ENCODE data around the gene ANO4. TPM values are rescaled to one million over a fixed set of nuclear protein-coding genes. Genes with fewer than 3 reads are reported as not detected.

ANO4 gene
- total RNA-seq, 1 donor from 2014 or later = 0.74 TPM

GRCh38 chr12:101027200-101027599 lies 232.6 kb downstream of the ANO4 start:
- Histone ChIP-seq H3K4me3 (no peak overlapping the region), H3K9me3 (peaks cover 7% of the 10 kb centered on the region), H3K4me1 (no peaks in the 10 kb centered on the region), H3K36me3 (no peaks in the 10 kb centered on the region), H3K27me3 (no peaks in the 10 kb centered on the region), H3K27ac (no peak overlapping the region)
- DNase-seq (ENCODE audit: extremely low spot score in 2 of 2) = no peak
- TF ChIP-seq CTCF (IDR thresholded peaks at IDR 0.05) (no peak), POLR2AphosphoS5 (IDR thresholded peaks at IDR 0.05; ENCODE audit: insufficient read depth in 1 of 2, low read depth in 1 of 2) (no peak), POLR2A (IDR thresholded peaks at IDR 0.05) (no peak)
- intact Hi-C loops (cut with DNase I) = no loop called here

DNA sequence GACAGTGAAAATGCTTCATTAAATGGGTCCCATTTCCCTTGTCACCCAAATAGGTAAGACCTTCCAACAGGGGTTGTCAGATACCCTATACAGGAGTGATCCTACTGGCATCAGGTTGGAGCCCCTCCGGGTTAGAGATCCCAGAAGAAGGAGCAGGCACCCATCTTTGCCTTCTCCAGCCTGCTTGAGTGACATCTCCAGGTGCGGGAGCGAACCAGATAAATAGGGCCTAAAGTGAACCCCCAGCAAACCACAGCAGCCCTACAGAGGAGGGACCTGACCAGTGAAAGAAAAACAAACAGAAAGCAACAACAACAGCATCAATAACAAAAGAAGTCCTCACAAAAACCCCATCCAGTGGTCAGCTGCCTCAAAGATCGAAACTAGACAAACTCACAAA lies 233.2 kb downstream of the ANO4 start:
- no peak for DNase-seq (ENCODE audit: extremely low spot score in 2 of 2)
- intact Hi-C loops (cut with DNase I) = no loop called here
- Histone ChIP-seq H3K4me1 (no peaks in the 10 kb centered on the region), H3K27me3 (no peaks in the 10 kb centered on the region), H3K36me3 (no peaks in the 10 kb centered on the region), H3K27ac (no peak overlapping the region), H3K4me3 (no peak overlapping the region), H3K9me3 (peaks cover 7% of the 10 kb centered on the region)
- TF ChIP-seq POLR2A (IDR thresholded peaks at IDR 0.05) (no peak), POLR2AphosphoS5 (IDR thresholded peaks at IDR 0.05; ENCODE audit: insufficient read depth in 1 of 2, low read depth in 1 of 2) (no peak), CTCF (IDR thresholded peaks at IDR 0.05) (no peak)

GRCh38 chr12:101038289-101038871 lies 243.8 kb downstream of the ANO4 start:
- no peak for TF ChIP-seq POLR2AphosphoS5 (IDR thresholded peaks at IDR 0.05; ENCODE audit: insufficient read depth in 1 of 2, low read depth in 1 of 2)
- no peak for TF ChIP-seq CTCF (IDR thresholded peaks at IDR 0.05)
- no peaks in the 10 kb centered on the region for H3K9me3 ChIP-seq
- no peaks in the 10 kb centered on the region for H3K4me1 ChIP-seq
- intact Hi-C loops (cut with DNase I) = no loop called here
- DNase-seq (ENCODE audit: extremely low spot score in 2 of 2) = no peak
- H3K36me3 ChIP-seq = no peaks in the 10 kb centered on the region
- H3K27ac ChIP-seq = no peak overlapping the region
- no peak overlapping the region for H3K4me3 ChIP-seq
- H3K27me3 ChIP-seq = no peaks in the 10 kb centered on the region

DNA sequence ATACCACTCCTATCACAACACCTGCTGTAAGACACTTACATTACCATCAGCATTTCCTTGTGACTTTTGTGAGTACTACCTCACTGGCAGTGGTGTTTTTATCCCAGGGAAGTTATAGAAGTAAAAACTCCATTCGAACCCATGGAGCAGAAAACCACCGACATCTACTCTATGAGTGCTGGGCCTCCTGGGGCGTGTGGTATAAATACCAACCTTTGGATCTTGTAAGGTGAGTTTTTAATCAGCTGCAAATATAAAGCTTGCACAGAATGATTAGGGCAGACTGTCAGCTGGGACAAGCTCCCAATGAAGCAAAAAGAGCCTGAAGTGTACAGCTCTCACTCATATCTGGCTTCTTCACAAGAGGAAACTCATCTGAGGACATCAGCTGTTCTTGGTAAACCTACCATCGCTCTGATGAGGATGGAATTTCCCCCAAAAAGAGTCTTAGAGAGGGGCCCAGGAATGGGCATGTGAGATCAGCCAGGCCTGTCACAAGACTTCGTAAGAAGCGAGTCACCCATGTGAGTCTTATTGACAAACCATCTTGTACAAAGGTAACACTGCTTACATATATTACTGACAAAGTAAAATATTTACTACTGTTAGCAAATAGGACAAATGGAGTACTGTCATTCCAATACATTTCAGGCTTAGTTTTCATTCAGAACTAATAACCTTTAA lies 245.4 kb downstream of the ANO4 start:
- no peaks in the 10 kb centered on the region for H3K27me3 ChIP-seq
- H3K9me3 ChIP-seq = no peaks in the 10 kb centered on the region
- intact Hi-C loops (cut with DNase I) = no loop called here
- no peak overlapping the region for H3K4me3 ChIP-seq
- no peak for DNase-seq (ENCODE audit: extremely low spot score in 2 of 2)
- H3K36me3 ChIP-seq = no peaks in the 10 kb centered on the region
- peaks cover 12% of the 10 kb centered on the region for H3K4me1 ChIP-seq
- H3K27ac ChIP-seq = no peak overlapping the region
- TF ChIP-seq POLR2A (IDR thresholded peaks at IDR 0.05) = no peak
- no peak for TF ChIP-seq CTCF (IDR thresholded peaks at IDR 0.05)

GRCh38 chr12:101040936-101041335 lies 246.4 kb downstream of the ANO4 start:
- Histone ChIP-seq H3K4me3 (no peak overlapping the region), H3K36me3 (no peaks in the 10 kb centered on the region), H3K27me3 (no peaks in the 10 kb centered on the region), H3K9me3 (no peaks in the 10 kb centered on the region), H3K4me1 (peaks cover 18% of the 10 kb centered on the region), H3K27ac (no peak overlapping the region)
- TF ChIP-seq CTCF (IDR thresholded peaks at IDR 0.05) (no peak), POLR2A (IDR thresholded peaks at IDR 0.05) (no peak), POLR2AphosphoS5 (IDR thresholded peaks at IDR 0.05; ENCODE audit: insufficient read depth in 1 of 2, low read depth in 1 of 2) (no peak)
- no peak for DNase-seq (ENCODE audit: extremely low spot score in 2 of 2)
- intact Hi-C loops (cut with DNase I) = no loop called here
